HUES48 (cell line): Measurements from ENCODE around the gene GADD45GIP1.

Experiments
- H3K27ac ChIP-seq: one replicate; pipeline ENCODE4 v1.7.0; 2013; ENCODE audit warnings: low read depth, low read length, inconsistent platforms
- H3K27me3 ChIP-seq: 2 replicates; pipeline ENCODE4 v1.6.1; 2013; ENCODE audit warnings: mild to moderate bottlenecking, low read length; ENCODE audit not compliant: control insufficient read depth, insufficient read depth
- H3K36me3 ChIP-seq: 2 replicates; pipeline ENCODE4 v1.6.1; 2013; ENCODE audit warnings: low read length; ENCODE audit not compliant: control insufficient read depth, insufficient read depth
- H3K4me1 ChIP-seq: 2 replicates; pipeline ENCODE4 v1.6.1; 2013; ENCODE audit warnings: mild to moderate bottlenecking, low read length; ENCODE audit not compliant: control insufficient read depth, insufficient read depth
- H3K4me3 ChIP-seq: 2 replicates; pipeline ENCODE4 v1.5.1; 2013; ENCODE audit warnings: mild to moderate bottlenecking, low read depth, low read length
- H3K9ac ChIP-seq: 2 replicates; pipeline ENCODE4 v1.6.1; 2013; ENCODE audit warnings: mild to moderate bottlenecking, low read depth, low read length, moderate library complexity
- H3K9me3 ChIP-seq: 2 replicates; pipeline ENCODE4 v1.6.1; 2013; ENCODE audit warnings: low read length; ENCODE audit not compliant: control insufficient read depth, insufficient read depth

Gene GADD45GIP1

GRCh38 chr19:12946731-12947496 is 10.1 kb downstream of the GADD45GIP1 start:
- peak overlapping the region; percentile 87 for H3K4me3 ChIP-seq
- peak overlapping the region; percentile 100 for H3K27ac ChIP-seq
- 0 out of 2 replicates have a peak, but pooled peaks cover 8% of the 10 kb centered on the region for H3K4me1 ChIP-seq
- peaks cover 72% of the 10 kb centered on the region for H3K36me3 ChIP-seq
- H3K9ac ChIP-seq: peak overlapping the region; percentile 83
- no peaks in the 10 kb centered on the region for H3K27me3 ChIP-seq
- no peaks in the 10 kb centered on the region for H3K9me3 ChIP-seq

DNA sequence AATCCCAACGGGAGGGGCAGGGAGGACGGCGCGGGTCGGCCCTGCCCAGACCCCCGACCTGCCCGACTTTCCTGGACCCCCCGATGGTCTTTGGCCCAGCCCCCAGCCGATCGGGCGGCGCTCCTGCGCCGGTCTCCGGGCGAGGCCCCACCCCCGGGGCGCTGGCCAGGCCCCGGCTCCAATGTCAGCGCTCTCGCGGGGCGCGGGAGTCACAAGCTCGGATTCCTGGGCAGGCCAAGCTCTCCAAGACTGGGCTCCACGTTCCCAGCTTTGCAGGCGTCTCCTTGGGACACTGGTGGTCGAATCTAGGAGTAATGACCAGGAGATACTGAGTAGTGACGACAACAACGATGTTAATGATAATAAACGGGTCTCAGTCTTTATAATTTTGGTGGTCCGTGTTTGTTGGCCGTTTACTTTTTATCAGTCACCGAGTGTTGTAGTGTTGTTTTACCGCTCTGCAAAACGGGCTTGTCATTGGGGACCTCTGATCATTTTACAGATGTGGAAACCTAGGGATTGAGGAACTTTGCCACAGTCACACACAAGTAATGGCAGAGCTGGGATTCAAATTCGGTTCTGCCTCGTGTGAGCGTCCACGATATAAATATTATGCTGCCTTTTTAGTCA is 10.8 kb downstream of the GADD45GIP1 start:
- no peaks in the 10 kb centered on the region for H3K9me3 ChIP-seq
- H3K27ac ChIP-seq: peak overlapping the region; percentile 100
- H3K4me3 ChIP-seq: peak overlapping the region; percentile 87
- peaks cover 73% of the 10 kb centered on the region for H3K36me3 ChIP-seq
- peak overlapping the region; percentile 83 for H3K9ac ChIP-seq
- H3K27me3 ChIP-seq: no peaks in the 10 kb centered on the region
- 0 out of 2 replicates have a peak, but pooled peaks cover 8% of the 10 kb centered on the region for H3K4me1 ChIP-seq

GRCh38 chr19:12945479-12946091 is 11.4 kb downstream of the GADD45GIP1 start, which contains the start of gene RAD23A:
Gene RAD23A (plus strand): TSS chr19:12945862. CDS start chr19:12945949, 87 bp downstream.
- Histone ChIP-seq H3K27ac (peak within 1 kb of the TSS; percentile 100), H3K9me3 (no peaks in the 10 kb centered on the region), H3K4me3 (peak within 1 kb of the TSS; percentile 87), H3K27me3 (no peaks in the 10 kb centered on the region), H3K36me3 (peaks cover 73% of the 10 kb centered on the region), H3K4me1 (peaks cover 8% of the 10 kb centered on the region; the same call in 1 of the 2 replicates), H3K9ac (peak within 1 kb of the TSS; percentile 90)

- H3K9me3 ChIP-seq: no peaks in the 10 kb centered on the region
- no peaks in the 10 kb centered on the region for H3K27me3 ChIP-seq
- no peak overlapping the region for H3K4me3 ChIP-seq
- H3K9ac ChIP-seq: no peak overlapping the region
- H3K27ac ChIP-seq: peak overlapping the region; percentile 100
- peaks cover 17% of the 10 kb centered on the region; the same call in 1 of the 2 replicates for H3K4me1 ChIP-seq
- H3K36me3 ChIP-seq: peaks cover 75% of the 10 kb centered on the region
Measured at GRCh38 chr19:12944104-12944674, 12.8 kb downstream of the GADD45GIP1 start.

DNA sequence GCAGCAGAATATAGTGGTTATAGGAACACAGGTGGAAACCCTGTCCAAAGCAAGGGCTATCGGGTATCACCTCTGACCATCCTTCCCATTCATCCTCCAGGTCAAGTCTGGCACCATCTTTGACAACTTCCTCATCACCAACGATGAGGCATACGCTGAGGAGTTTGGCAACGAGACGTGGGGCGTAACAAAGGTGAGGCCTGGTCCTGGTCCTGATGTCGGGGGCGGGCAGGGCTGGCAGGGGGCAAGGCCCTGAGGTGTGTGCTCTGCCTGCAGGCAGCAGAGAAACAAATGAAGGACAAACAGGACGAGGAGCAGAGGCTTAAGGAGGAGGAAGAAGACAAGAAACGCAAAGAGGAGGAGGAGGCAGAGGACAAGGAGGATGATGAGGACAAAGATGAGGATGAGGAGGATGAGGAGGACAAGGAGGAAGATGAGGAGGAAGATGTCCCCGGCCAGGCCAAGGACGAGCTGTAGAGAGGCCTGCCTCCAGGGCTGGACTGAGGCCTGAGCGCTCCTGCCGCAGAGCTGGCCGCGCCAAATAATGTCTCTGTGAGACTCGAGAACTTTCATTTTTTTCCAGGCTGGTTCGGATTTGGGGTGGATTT is 13.5 kb downstream of the GADD45GIP1 start:
- Histone ChIP-seq H3K9me3 (no peaks in the 10 kb centered on the region), H3K4me3 (no peak overlapping the region), H3K4me1 (peaks cover 17% of the 10 kb centered on the region; the same call in 1 of the 2 replicates), H3K27ac (no peak overlapping the region), H3K27me3 (no peaks in the 10 kb centered on the region), H3K36me3 (peaks cover 71% of the 10 kb centered on the region), H3K9ac (no peak overlapping the region)

- H3K9ac ChIP-seq: no peak overlapping the region
Measured at GRCh38 chr19:12940897-12941296, 16.1 kb downstream of the GADD45GIP1 start.

DNA sequence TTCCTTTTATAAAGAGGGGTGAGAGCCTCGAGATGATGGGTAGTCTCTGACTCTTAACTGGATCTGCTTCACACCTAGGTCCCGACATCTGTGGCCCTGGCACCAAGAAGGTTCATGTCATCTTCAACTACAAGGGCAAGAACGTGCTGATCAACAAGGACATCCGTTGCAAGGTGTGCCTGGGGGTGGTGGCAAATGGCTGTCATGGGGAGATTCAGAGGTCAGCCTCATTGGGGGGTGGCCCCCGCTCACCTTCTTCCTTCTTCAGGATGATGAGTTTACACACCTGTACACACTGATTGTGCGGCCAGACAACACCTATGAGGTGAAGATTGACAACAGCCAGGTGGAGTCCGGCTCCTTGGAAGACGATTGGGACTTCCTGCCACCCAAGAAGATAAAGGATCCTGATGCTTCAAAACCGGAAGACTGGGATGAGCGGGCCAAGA is 17.0 kb downstream of the GADD45GIP1 start:
- Histone ChIP-seq H3K9ac (0 out of 2 replicates have a peak overlapping the region, but pooled peaks have one; percentile 93), H3K4me1 (peaks cover 17% of the 10 kb centered on the region), H3K36me3 (peaks cover 60% of the 10 kb centered on the region), H3K27ac (peak overlapping the region; percentile 35), H3K4me3 (peak overlapping the region; percentile 98), H3K27me3 (no peaks in the 10 kb centered on the region), H3K9me3 (no peaks in the 10 kb centered on the region)

More at GRCh38 chr19:12940897-12941296, 16.1 kb downstream of the GADD45GIP1 start:
- H3K36me3 ChIP-seq: peaks cover 61% of the 10 kb centered on the region
- peaks cover 17% of the 10 kb centered on the region for H3K4me1 ChIP-seq
- no peaks in the 10 kb centered on the region for H3K27me3 ChIP-seq
- H3K27ac ChIP-seq: peak overlapping the region; percentile 1
- peak overlapping the region; percentile 2; the same call in 1 of the 2 replicates for H3K4me3 ChIP-seq
- no peaks in the 10 kb centered on the region for H3K9me3 ChIP-seq

DNA sequence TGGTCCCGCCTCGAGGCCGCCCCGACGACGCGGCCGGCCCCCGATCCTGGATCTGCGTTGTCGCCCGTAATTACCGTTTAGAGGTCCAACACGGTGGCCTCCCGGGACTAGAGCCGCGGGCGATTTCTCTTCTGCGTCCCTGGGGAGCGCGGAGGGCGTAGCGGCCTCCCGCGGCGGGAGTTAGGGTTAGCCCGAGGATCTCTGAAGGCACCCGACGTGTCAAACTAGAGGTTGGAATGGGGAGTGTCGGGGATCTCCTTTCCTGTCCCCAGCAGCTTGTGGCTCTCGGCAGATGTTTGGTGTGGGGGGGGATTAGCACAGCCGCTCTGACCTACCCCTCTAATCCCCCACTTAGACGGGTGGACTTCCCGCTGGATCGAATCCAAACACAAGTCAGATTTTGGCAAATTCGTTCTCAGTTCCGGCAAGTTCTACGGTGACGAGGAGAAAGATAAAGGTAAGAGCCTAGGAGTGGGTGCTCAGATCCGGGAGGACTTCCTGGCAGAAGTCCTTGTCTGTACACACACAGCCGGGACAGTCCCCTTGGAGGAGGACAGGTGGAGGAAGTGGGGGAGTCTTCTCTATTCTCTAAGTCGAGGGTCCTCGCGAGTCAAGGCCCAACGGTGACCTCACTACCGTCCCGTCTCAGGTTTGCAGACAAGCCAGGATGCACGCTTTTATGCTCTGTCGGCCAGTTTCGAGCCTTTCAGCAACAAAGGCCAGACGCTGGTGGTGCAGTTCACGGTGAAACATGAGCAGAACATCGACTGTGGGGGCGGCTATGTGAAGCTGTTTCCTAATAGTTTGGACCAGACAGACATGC is 18.0 kb downstream of the GADD45GIP1 start:
- peaks cover 50% of the 10 kb centered on the region for H3K36me3 ChIP-seq
- peaks cover 19% of the 10 kb centered on the region for H3K4me1 ChIP-seq
- H3K9me3 ChIP-seq: no peaks in the 10 kb centered on the region
- H3K27ac ChIP-seq: peak overlapping the region; percentile 70
- peak overlapping the region; percentile 98 for H3K4me3 ChIP-seq
- H3K9ac ChIP-seq: peak overlapping the region; percentile 93
- H3K27me3 ChIP-seq: no peaks in the 10 kb centered on the region

DNA sequence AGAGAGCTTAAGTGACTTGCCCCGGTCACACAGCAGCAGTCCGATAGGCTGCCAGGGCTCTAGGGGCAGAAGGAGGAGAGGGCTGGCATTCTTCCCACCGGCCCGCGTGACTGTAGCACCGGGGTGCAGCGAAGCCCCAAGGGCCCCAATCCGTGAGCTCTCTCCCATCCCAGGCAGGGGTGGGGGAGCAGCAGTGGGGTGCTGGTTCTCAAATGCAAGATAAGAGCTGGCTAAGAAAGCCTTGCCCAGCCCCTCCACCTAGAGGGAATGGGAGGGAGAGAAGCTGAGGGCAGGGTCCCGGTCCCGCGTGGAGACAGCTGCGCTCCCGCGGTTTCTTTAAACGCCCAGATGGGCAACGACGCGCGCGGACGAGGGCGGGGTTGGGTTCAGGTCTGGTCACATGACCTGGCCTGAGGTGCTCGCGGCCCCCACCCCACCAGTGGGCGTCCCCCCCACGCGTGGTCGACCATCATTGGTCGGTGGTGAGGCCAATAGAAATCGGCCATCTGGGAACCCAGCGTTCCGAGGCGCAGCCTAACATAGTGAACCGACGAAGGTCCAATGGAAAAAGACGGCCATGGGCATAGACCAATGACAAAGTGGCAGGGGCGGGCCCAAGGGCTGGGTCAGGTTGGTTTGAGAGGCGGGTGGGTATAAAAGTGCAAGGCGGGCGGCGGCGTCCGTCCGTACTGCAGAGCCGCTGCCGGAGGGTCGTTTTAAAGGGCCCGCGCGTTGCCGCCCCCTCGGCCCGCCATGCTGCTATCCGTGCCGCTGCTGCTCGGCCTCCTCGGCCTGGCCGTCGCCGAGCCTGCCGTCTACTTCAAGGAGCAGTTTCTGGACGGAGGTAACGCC is 18.9 kb downstream of the GADD45GIP1 start, which contains the start of gene CALR:
Gene CALR (plus strand): TSS at position 683 of the 852 bp plus-strand sequence. CDS start 71 bp downstream, at position 754.
- Histone ChIP-seq H3K4me3 (peak within 1 kb of the TSS; percentile 98), H3K27ac (peak within 1 kb of the TSS; percentile 80)

More for the DNA sequence above, 18.9 kb downstream of the GADD45GIP1 start, which contains the start of gene CALR:
- Histone ChIP-seq H3K36me3 (peaks cover 42% of the 10 kb centered on the region), H3K4me1 (peaks cover 22% of the 10 kb centered on the region), H3K9ac (peak within 1 kb of the TSS; percentile 93), H3K27me3 (no peaks in the 10 kb centered on the region), H3K9me3 (no peaks in the 10 kb centered on the region)
